Trophoblast cell (in vitro differentiated cells and primary cell): ENCODE measurements around the gene C2CD4D.

Source experiments
- DNase-seq, 2 donors: peaks; one replicate each; pipeline ENCODE4 v3.0.0-alpha.2; 2016
- H2AFZ ChIP-seq: 2 replicates; pipeline ENCODE4 v1.6.1; 2013; ENCODE audit warnings: low read length, moderate library complexity, mild to moderate bottlenecking; ENCODE audit not compliant: insufficient read depth, poor library complexity
- H2AK5ac ChIP-seq: 2 replicates; pipeline ENCODE4 v1.6.1; 2013; ENCODE audit warnings: mild to moderate bottlenecking, low read length
- H2BK120ac ChIP-seq: 2 replicates; pipeline ENCODE4 v1.6.1; 2013; ENCODE audit warnings: low read length, mild to moderate bottlenecking, moderate library complexity; ENCODE audit not compliant: insufficient read depth, poor library complexity
- H2BK12ac ChIP-seq: 2 replicates; pipeline ENCODE4 v1.6.1; 2013; ENCODE audit warnings: mild to moderate bottlenecking, low read length, moderate library complexity
- H2BK5ac ChIP-seq: 2 replicates; pipeline ENCODE4 v1.6.1; 2013; ENCODE audit warnings: low read length, low read depth, moderate library complexity, mild to moderate bottlenecking; ENCODE audit not compliant: poor library complexity
- H3K14ac ChIP-seq: 2 replicates; pipeline ENCODE4 v1.6.1; 2013; ENCODE audit warnings: mild to moderate bottlenecking, low read length
- H3K18ac ChIP-seq: 2 replicates; pipeline ENCODE4 v1.6.1; 2013; ENCODE audit warnings: mild to moderate bottlenecking, low read length
- H3K23ac ChIP-seq: 2 replicates; pipeline ENCODE4 v1.6.1; 2013; ENCODE audit warnings: low read length
- H3K27ac ChIP-seq: 2 replicates; pipeline ENCODE4 v1.5.1; 2013; ENCODE audit warnings: low read depth, mild to moderate bottlenecking, inconsistent platforms, low read length, moderate library complexity
- H3K27me3 ChIP-seq: 2 replicates; pipeline ENCODE4 v1.6.1; 2013; ENCODE audit warnings: inconsistent platforms, mild to moderate bottlenecking, low read length, moderate library complexity; ENCODE audit not compliant: insufficient read depth
- H3K36me3 ChIP-seq, 2 experiments: 1 replicate in 1 of 2; 2 replicates in 1 of 2; pipeline ENCODE4 v1.6.1; 2013; ENCODE audit warnings: low read length in 2 of 2, mild to moderate bottlenecking in 2 of 2, moderate library complexity in 1 of 2; ENCODE audit not compliant: insufficient read depth in 2 of 2, control insufficient read depth in 1 of 2
- H3K4ac ChIP-seq: 2 replicates; pipeline ENCODE4 v1.6.1; 2013; ENCODE audit warnings: low read depth, mild to moderate bottlenecking, low read length, moderate library complexity
- H3K4me1 ChIP-seq, 2 experiments: 1 replicate in 1 of 2; 2 replicates in 1 of 2; pipeline ENCODE4 v1.6.1; 2013; ENCODE audit warnings: low read length in 2 of 2, mild to moderate bottlenecking in 2 of 2, moderate library complexity in 1 of 2; ENCODE audit not compliant: insufficient read depth in 2 of 2, control insufficient read depth in 1 of 2
- H3K4me2 ChIP-seq: 2 replicates; pipeline ENCODE4 v1.6.1; 2013; ENCODE audit warnings: inconsistent platforms, mild to moderate bottlenecking, low read length, moderate library complexity
- H3K4me3 ChIP-seq: 2 replicates; pipeline ENCODE4 v1.5.1; 2013; ENCODE audit warnings: mild to moderate bottlenecking, low read depth, low read length, inconsistent platforms
- H3K79me1 ChIP-seq: one replicate; pipeline ENCODE4 v1.6.1; 2013; ENCODE audit warnings: low read length
- H3K79me2 ChIP-seq: 2 replicates; pipeline ENCODE4 v1.6.1; 2013; ENCODE audit warnings: low read length, mild to moderate bottlenecking; ENCODE audit not compliant: control insufficient read depth, insufficient read depth, poor library complexity
- H3K9ac ChIP-seq: 2 replicates; pipeline ENCODE4 v1.6.1; 2013; ENCODE audit warnings: mild to moderate bottlenecking, low read length
- H3K9me3 ChIP-seq: 2 replicates; pipeline ENCODE4 v1.6.1; 2013; ENCODE audit warnings: low read depth, mild to moderate bottlenecking, control low read depth, inconsistent platforms, low read length; ENCODE audit not compliant: insufficient read depth
- H4K12ac ChIP-seq: 2 replicates; pipeline ENCODE4 v1.6.1; 2013; ENCODE audit warnings: low read depth, mild to moderate bottlenecking, low read length, moderate library complexity
- H4K8ac ChIP-seq: 2 replicates; pipeline ENCODE4 v1.6.1; 2013; ENCODE audit warnings: low read depth, mild to moderate bottlenecking, low read length, moderate library complexity
- H4K91ac ChIP-seq: one replicate; pipeline ENCODE4 v1.6.1; 2013; ENCODE audit warnings: low read depth, mild to moderate bottlenecking, low read length, moderate library complexity
- WGBS: extraction: QIAGEN DNeasy Blood & Tissue Kit; methylation state at CpG from one replicate; pipeline ENCODE4 v1.1.7; 2013; ENCODE audit warnings: missing lambda C conversion rate; ENCODE audit not compliant: insufficient read length, insufficient coverage; ENCODE audit errors: extremely low coverage; 5-methylcytosine and 5-hydroxymethylcytosine counted together

The C2CD4D gene

DNA sequence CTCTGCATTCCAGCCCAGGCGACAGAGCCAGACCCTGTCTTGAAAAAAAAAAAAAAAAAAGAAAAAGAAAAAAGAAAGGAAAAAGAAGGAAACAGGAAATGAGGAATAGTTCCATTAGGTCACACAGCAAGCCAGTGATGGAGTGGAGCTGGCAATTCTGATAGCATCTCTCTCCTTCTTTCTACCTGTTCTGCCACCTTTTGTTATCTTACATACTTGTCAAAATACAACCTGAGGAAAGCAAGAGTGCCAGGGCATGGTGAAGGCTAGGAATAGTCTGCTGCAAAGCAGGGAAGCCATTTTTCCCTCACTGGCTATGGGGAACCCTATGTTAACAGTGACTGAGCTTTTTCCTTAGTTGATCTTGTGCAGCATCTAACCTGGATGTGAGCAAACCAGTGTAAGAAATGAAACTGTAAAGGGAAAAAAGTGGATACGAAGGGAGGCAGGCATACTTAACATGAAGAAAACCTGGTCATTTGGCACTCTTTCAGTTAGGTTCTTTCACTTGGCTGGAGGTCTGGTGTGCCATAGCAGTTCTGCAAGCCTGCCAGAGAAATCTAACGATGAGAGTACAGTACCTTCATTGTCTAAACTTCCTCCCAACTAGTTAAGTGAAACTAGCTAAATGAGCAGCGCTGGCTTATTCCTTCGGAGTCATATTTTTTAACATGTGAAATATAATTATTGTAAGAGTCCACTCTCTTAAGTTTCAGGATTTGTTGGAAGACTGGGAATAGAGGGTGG lies 31.8 kb upstream of the C2CD4D start:
- Histone ChIP-seq H2AK5ac (no peak overlapping the region), H3K4me3 (no peak overlapping the region), H3K23ac (no peak overlapping the region), H3K4me1 (peaks cover 0 to 4% of the 10 kb centered on the region in 2 experiments), H4K12ac (no peak overlapping the region), H2BK120ac (no peak overlapping the region), H2BK12ac (no peak overlapping the region), H3K4me2 (no peak overlapping the region), H4K91ac (no peak overlapping the region), H3K27me3 (no peaks in the 10 kb centered on the region), H3K9ac (no peak overlapping the region), H3K4ac (no peak overlapping the region), H3K14ac (no peak overlapping the region), H3K27ac (no peak overlapping the region), H2AFZ (no peak overlapping the region), H4K8ac (no peak overlapping the region), H3K79me2 (no peaks in the 10 kb centered on the region), H3K36me3 (no peaks in the 10 kb centered on the region), H3K18ac (no peak overlapping the region), H2BK5ac (no peak overlapping the region), H3K9me3 (no peaks in the 10 kb centered on the region), H3K79me1 (no peaks in the 10 kb centered on the region)
- no CpG with 5 or more reads among the region's 5 CpGs for WGBS
- DNase-seq, result peak in 1 of 2 donors; percentile 8

DNA sequence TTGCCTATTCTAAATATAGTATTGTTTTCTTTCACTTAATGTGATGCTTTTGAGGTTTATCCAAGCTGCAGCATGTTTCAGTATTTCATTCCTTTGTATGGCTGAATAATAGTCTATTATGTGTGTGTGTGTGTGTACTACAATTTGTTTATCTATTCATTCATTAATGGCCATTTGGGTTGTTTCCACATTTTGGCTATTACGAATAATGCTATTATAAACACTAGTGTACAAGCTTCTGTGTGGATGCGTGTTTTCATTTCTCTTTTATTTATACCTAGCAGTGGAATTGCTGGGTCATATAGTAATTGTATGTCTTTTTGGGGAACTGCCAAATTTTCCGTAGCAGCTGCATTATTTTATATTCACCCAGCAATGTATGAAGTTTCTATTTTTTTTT lies 28.9 kb upstream of the C2CD4D start:
- H3K4me3 ChIP-seq, result no peak overlapping the region
- no peak overlapping the region for H3K14ac ChIP-seq
- no peak overlapping the region for H4K8ac ChIP-seq
- no peak overlapping the region for H3K18ac ChIP-seq
- H2BK5ac ChIP-seq, result no peak overlapping the region
- no peak overlapping the region for H2BK120ac ChIP-seq
- H3K79me2 ChIP-seq, result no peaks in the 10 kb centered on the region
- DNase-seq, result no peak
- WGBS, result no CpG with 5 or more reads among the region's 3 CpGs
- H4K91ac ChIP-seq, result no peak overlapping the region
- H2BK12ac ChIP-seq, result no peak overlapping the region
- no peak overlapping the region for H3K4ac ChIP-seq
- H3K27ac ChIP-seq, result no peak overlapping the region
- no peaks in the 10 kb centered on the region for H3K79me1 ChIP-seq
- H3K9ac ChIP-seq, result no peak overlapping the region
- no peak overlapping the region for H2AK5ac ChIP-seq
- H3K4me1 ChIP-seq, result peaks cover 0 to 4% of the 10 kb centered on the region in 2 experiments
- H3K23ac ChIP-seq, result no peak overlapping the region
- no peaks in the 10 kb centered on the region for H3K36me3 ChIP-seq
- H3K27me3 ChIP-seq, result no peaks in the 10 kb centered on the region
- H4K12ac ChIP-seq, result no peak overlapping the region
- no peak overlapping the region for H2AFZ ChIP-seq
- no peak overlapping the region for H3K4me2 ChIP-seq
- H3K9me3 ChIP-seq, result no peaks in the 10 kb centered on the region

DNA sequence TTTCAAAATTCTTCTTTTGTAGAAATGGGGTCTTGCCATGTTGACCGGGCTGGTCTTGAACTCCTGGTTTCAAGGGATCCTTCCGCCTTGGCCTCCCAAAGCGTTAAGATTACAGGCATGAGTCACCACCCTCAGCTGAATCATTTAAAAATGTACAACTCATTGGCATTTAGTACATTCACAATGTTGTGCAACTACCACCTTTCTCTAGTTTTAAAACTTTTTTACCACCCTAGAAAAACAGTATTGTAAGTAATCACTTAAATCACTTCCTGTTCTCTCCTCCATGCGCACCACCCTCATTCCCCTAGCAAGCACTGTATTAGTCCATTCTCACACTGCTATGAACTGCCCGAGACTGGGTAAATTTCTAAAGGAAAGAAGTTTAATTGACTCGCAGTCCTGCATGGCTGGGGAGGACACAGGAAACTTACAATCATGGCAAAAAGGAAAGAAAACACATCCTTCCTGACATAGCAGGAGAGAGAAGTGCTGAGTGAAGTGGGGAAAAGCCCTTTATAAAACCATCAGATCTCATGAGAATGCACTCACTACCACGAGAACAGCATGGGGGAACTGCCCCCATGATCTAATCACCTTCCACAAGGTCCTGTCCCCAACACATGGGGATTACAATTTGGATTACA lies 28.3 kb upstream of the C2CD4D start:
- no CpG with 5 or more reads among the region's 7 CpGs for WGBS
- peaks cover 0 to 4% of the 10 kb centered on the region in 2 experiments for H3K4me1 ChIP-seq
- no peak overlapping the region for H2BK5ac ChIP-seq
- H3K4me3 ChIP-seq, result no peak overlapping the region
- no peak overlapping the region for H2AFZ ChIP-seq
- H2BK120ac ChIP-seq, result no peak overlapping the region
- H3K18ac ChIP-seq, result no peak overlapping the region
- H3K9ac ChIP-seq, result no peak overlapping the region
- DNase-seq, result peak; percentile 77 to 95
- H3K27ac ChIP-seq, result no peak overlapping the region
- H3K4ac ChIP-seq, result no peak overlapping the region
- H2BK12ac ChIP-seq, result no peak overlapping the region
- no peaks in the 10 kb centered on the region for H3K9me3 ChIP-seq
- H4K12ac ChIP-seq, result no peak overlapping the region
- H3K27me3 ChIP-seq, result no peaks in the 10 kb centered on the region
- no peak overlapping the region for H3K23ac ChIP-seq
- no peak overlapping the region for H4K8ac ChIP-seq
- H3K14ac ChIP-seq, result no peak overlapping the region
- no peaks in the 10 kb centered on the region for H3K79me2 ChIP-seq
- no peak overlapping the region for H4K91ac ChIP-seq
- H3K4me2 ChIP-seq, result no peak overlapping the region
- H3K79me1 ChIP-seq, result no peaks in the 10 kb centered on the region
- H2AK5ac ChIP-seq, result no peak overlapping the region
- H3K36me3 ChIP-seq, result no peaks in the 10 kb centered on the region

DNA sequence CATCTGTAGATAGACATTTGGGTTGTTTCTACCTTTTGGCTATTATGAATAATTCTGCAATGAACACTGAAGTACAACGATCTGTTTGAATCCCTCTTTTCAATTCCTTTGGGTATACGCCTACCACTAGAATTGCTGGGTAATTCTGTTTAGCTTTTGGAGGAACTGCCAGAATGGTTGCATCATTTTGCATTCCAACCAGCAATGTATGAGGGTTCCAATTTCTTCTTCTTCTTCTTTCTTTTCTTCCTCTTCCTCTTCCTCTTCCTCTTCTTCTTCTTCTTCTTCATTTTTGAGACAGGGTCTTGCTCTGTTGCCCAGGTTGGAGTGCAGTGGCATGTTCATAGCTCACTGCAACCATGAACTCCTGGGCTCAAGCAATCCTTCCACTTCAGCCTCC lies 27.7 kb upstream of the C2CD4D start:
- Histone ChIP-seq H3K4me2 (no peak overlapping the region), H4K8ac (no peak overlapping the region), H3K27me3 (no peaks in the 10 kb centered on the region), H2BK5ac (no peak overlapping the region), H3K4ac (no peak overlapping the region), H2AK5ac (no peak overlapping the region), H3K4me3 (no peak overlapping the region), H3K36me3 (no peaks in the 10 kb centered on the region), H4K91ac (no peak overlapping the region), H3K23ac (no peak overlapping the region), H2BK120ac (no peak overlapping the region), H3K14ac (no peak overlapping the region), H3K9ac (no peak overlapping the region), H3K18ac (no peak overlapping the region), H3K9me3 (no peaks in the 10 kb centered on the region), H3K79me1 (no peaks in the 10 kb centered on the region), H4K12ac (no peak overlapping the region), H2BK12ac (no peak overlapping the region), H3K27ac (no peak overlapping the region), H2AFZ (no peak overlapping the region), H3K4me1 (peaks cover 0 to 4% of the 10 kb centered on the region in 2 experiments), H3K79me2 (no peaks in the 10 kb centered on the region)
- no CpG with 5 or more reads among the region's 2 CpGs for WGBS
- peak in 1 of 2 donors; percentile 88 for DNase-seq
